ENCODE measurements around the gene NAT14.

DNA sequence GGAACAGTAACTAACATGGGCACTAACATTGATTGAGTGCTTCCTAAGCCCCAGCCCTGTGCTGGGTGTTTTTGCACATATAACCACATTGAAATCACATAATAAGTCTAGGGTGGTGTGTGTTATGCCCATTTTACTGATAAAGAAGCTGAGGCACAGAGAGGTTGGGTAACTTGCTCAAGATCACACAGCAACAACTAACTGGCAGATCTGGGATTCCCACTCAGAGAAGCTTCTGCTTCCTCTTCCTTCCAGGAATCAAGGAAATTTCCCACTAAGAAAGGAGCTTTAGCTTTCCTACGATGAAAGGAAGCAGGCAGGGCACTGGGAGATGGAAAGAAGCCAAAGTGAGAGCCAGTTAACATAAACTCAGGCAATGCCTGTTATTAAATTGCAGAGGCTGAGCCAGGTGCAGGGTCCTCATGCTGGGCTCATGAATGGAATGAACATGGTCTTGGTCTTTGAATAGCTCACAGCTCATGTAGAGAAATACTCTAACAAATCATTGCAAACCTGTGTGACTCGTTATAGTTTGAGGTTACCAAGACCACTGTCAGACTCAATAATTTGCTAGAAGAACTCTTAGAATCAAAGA, 13.4 kb downstream of the NAT14 start:
- TF ChIP-seq, protein P1, sequence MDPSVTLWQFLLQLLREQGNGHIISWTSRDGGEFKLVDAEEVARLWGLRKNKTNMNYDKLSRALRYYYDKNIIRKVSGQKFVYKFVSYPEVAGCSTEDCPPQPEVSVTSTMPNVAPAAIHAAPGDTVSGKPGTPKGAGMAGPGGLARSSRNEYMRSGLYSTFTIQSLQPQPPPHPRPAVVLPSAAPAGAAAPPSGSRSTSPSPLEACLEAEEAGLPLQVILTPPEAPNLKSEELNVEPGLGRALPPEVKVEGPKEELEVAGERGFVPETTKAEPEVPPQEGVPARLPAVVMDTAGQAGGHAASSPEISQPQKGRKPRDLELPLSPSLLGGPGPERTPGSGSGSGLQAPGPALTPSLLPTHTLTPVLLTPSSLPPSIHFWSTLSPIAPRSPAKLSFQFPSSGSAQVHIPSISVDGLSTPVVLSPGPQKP (IDR thresholded peaks at IDR 0.05; ENCODE audit: low read depth, low read length) = no peak
- TF ChIP-seq PHF8 (IDR thresholded peaks at IDR 0.05; ENCODE audit: borderline replicate concordance, low read depth) = no peak
- TF ChIP-seq CHD2 (IDR thresholded peaks at IDR 0.05; ENCODE audit: low read length, partially characterized antibody) = no peak
- no peak for TF ChIP-seq RCOR1 (IDR thresholded peaks at IDR 0.05; ENCODE audit: low read depth, low read length)
- TF ChIP-seq, protein P2, sequence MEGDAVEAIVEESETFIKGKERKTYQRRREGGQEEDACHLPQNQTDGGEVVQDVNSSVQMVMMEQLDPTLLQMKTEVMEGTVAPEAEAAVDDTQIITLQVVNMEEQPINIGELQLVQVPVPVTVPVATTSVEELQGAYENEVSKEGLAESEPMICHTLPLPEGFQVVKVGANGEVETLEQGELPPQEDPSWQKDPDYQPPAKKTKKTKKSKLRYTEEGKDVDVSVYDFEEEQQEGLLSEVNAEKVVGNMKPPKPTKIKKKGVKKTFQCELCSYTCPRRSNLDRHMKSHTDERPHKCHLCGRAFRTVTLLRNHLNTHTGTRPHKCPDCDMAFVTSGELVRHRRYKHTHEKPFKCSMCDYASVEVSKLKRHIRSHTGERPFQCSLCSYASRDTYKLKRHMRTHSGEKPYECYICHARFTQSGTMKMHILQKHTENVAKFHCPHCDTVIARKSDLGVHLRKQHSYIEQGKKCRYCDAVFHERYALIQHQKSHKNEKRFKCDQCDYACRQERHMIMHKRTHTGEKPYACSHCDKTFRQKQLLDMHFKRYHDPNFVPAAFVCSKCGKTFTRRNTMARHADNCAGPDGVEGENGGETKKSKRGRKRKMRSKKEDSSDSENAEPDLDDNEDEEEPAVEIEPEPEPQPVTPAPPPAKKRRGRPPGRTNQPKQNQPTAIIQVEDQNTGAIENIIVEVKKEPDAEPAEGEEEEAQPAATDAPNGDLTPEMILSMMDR (IDR thresholded peaks at IDR 0.05) = no peak
- no peak for TF ChIP-seq POLR2AphosphoS2 (conservative IDR thresholded peaks at IDR 0.05; ENCODE audit: low read length)
- TF ChIP-seq CBX2 (IDR thresholded peaks at IDR 0.05; ENCODE audit: borderline replicate concordance, low read depth) = no peak
- no peak for TF ChIP-seq RAD21 (conservative IDR thresholded peaks at IDR 0.05 in 1 of 2, IDR thresholded peaks at IDR 0.05 in 1 of 2)
- no peak for TF ChIP-seq USF2 (IDR thresholded peaks at IDR 0.05)
- TF ChIP-seq MAFK (IDR thresholded peaks at IDR 0.05; ENCODE audit: partially characterized antibody) = no peak
- TF ChIP-seq MYC (IDR thresholded peaks at IDR 0.05; ENCODE audit: borderline replicate concordance, low read length) = no peak
- no peak for TF ChIP-seq NPAS2 (CRISPR knock-in tag; IDR thresholded peaks at IDR 0.05; ENCODE audit: borderline replicate concordance)
- TF ChIP-seq EP300 (IDR thresholded peaks at IDR 0.05) = no peak
